ENCODE data around the gene RPS24. TPM values are rescaled to one million over a fixed set of nuclear protein-coding genes. Genes with fewer than 3 reads are reported as not detected.

The RPS24 gene
- total and polyA plus RNA-seq, 9 of the 15 experiments (the other 6 are each of a cell fraction or from before 2014, with no cell fraction given): 1,947 to 7,307 (median 5,944) TPM

DNA sequence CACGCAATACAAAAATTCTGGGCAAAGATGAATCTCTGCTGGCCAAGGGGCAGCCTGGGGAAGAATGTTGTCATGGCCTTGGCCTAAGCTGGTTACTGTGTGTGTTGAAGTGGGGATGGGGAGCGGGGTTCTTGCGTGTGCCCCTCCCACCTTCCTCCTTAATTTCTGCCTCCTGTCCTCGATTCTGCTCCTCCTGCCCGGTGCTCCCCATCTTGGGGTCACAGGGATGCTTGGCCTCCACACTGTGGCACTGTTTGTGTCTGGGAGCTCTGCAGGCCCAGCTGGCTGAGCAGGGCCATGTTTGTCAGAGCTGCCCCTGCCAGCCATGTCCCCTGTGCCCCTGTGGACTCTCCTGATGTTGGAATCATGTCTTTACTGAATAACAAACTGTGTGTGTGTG lies 37.1 kb downstream of the RPS24 start:
- H4K20me1 ChIP-seq (replicated peaks; ENCODE audit: control insufficient read depth, insufficient read depth, low read length): peaks cover 3% of the 10 kb centered on the region; the same call in 1 of the 2 replicates
- ChIA-PET CTCF (ENCODE audit: low intra/inter-chr PET ratio) (no interaction called here), POLR2A (interaction anchor here (0.7 to 0.9 kb wide), 3 partner anchors 11 to 347 kb away, joined by 3 to 4 read pairs (median 3); no protein-coding TSS in a partner anchor)
- 7% methylated on average over 5 of the region's 5 CpGs for WGBS (ENCODE audit: insufficient coverage, low coverage, missing lambda C conversion rate)
- DNase-seq (ENCODE audit: extremely low read depth in 1 of 4, low spot score in 3 of 4) (no peak), ATAC-seq (no peak), FAIRE-seq (no peak)
- no peaks in the 10 kb centered on the region for H3K9me3 ChIP-seq (replicated peaks; ENCODE audit: control insufficient read depth, insufficient read depth, low read depth, low read length)
- H3K4me3 ChIP-seq: no peak overlapping the region
- in situ Hi-C loops (cut with MboI) (no loop called here), intact Hi-C loops (cut with micrococcal nuclease) (no loop called here)
- H3K4me2 ChIP-seq (ENCODE audit: insufficient read depth, low read length): no peak overlapping the region
- H3K9ac ChIP-seq (ENCODE audit: insufficient read depth in 1 of 2, low read depth in 2 of 2, low read length in 2 of 2): no peak overlapping the region
- no peak overlapping the region for H3K27ac ChIP-seq (ENCODE audit: extremely low read depth, low read depth, low read length)
- BruUV-seq (replicated peaks): no TSS peak
- TF ChIP-seq ZNF263 (CRISPR knock-in tag; IDR thresholded peaks at IDR 0.05; ENCODE audit: borderline replicate concordance): peak; percentile 49
- TF ChIP-seq ZKSCAN8 (CRISPR knock-in tag; IDR thresholded peaks at IDR 0.05): no peak
- H3K4me1 ChIP-seq (replicated peaks in 1 of 2; ENCODE audit: control insufficient read depth in 2 of 2, insufficient read depth in 2 of 2, low read length in 2 of 2): peaks cover 0 to 3% of the 10 kb centered on the region in 2 experiments; a peak in 1 of 5 replicates
- H3K9me1 ChIP-seq (ENCODE audit: control insufficient read depth, insufficient read depth, low read length): no peaks in the 10 kb centered on the region
- H3K36me3 ChIP-seq (ENCODE audit: control insufficient read depth, insufficient read depth, low read length): no peaks in the 10 kb centered on the region
- no peaks in the 10 kb centered on the region for H3K79me2 ChIP-seq (ENCODE audit: control insufficient read depth, insufficient read depth, low read length)
- peaks cover 8 to 36% of the 10 kb centered on the region in 2 experiments; a peak in 4 of 5 replicates for H3K27me3 ChIP-seq (ENCODE audit: control insufficient read depth in 2 of 2, insufficient read depth in 2 of 2, low read length in 2 of 2)
- H2AFZ ChIP-seq (ENCODE audit: low read depth, low read length): no peak overlapping the region

DNA sequence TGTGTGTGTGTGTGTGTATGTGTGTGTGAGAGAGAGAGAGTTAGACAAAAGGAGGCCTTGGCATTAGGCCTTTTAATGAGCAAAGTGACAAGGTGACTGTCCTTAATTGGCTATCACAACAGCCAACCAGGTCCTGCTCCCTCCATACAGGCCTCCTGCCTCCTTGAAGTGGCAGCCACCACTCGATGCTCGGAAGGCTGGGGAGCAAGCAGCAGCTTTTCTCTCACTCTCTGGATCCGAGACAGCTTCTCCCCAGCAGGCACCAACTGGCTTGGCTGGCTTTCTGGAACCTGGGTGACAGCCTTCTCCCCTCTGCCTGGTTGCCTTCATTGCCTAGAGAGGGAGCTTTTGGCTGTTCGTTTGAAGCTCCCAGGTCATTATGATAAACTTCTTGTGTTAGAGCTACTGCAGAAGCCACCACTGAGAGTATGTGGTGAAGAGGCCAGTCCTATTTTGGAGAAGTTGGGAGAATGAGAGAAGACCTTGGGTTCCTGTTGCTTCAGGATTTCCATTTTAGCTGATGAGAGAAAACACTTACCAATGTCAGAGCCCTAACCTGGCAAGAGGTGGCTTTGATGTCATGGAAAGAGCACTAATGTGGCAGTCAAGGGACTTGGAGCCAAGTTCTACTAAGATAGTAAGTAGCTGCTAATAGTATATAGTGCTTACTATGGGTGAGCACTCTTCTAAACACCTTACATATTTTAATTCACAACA lies 37.6 kb downstream of the RPS24 start:
- DNase-seq (ENCODE audit: extremely low read depth in 1 of 4, low spot score in 3 of 4) (no peak), ATAC-seq (peak; percentile 30), FAIRE-seq (no peak)
- Histone ChIP-seq H3K79me2 (ENCODE audit: control insufficient read depth, insufficient read depth, low read length) (no peaks in the 10 kb centered on the region), H3K36me3 (ENCODE audit: control insufficient read depth, insufficient read depth, low read length) (no peaks in the 10 kb centered on the region), H3K4me1 (replicated peaks in 1 of 2; ENCODE audit: control insufficient read depth in 2 of 2, insufficient read depth in 2 of 2, low read length in 2 of 2) (peaks cover 0 to 3% of the 10 kb centered on the region in 2 experiments; a peak in 1 of 5 replicates), H3K4me3 (no peak overlapping the region), H3K27ac (ENCODE audit: extremely low read depth, low read depth, low read length) (no peak overlapping the region), H3K27me3 (ENCODE audit: control insufficient read depth in 2 of 2, insufficient read depth in 2 of 2, low read length in 2 of 2) (peaks cover 3 to 36% of the 10 kb centered on the region in 2 experiments; a peak in 4 of 5 replicates), H2AFZ (ENCODE audit: low read depth, low read length) (no peak overlapping the region), H4K20me1 (replicated peaks; ENCODE audit: control insufficient read depth, insufficient read depth, low read length) (peaks cover 3% of the 10 kb centered on the region; the same call in 1 of the 2 replicates), H3K9me3 (replicated peaks; ENCODE audit: control insufficient read depth, insufficient read depth, low read depth, low read length) (no peaks in the 10 kb centered on the region), H3K9me1 (ENCODE audit: control insufficient read depth, insufficient read depth, low read length) (no peaks in the 10 kb centered on the region), H3K4me2 (ENCODE audit: insufficient read depth, low read length) (no peak overlapping the region), H3K9ac (ENCODE audit: insufficient read depth in 1 of 2, low read depth in 2 of 2, low read length in 2 of 2) (no peak overlapping the region)
- 6% methylated on average over 4 of the region's 4 CpGs for WGBS (ENCODE audit: insufficient coverage, low coverage, missing lambda C conversion rate)
- BruUV-seq (replicated peaks): no TSS peak
- CTCF ChIA-PET (ENCODE audit: low intra/inter-chr PET ratio): no interaction called here
- intact Hi-C loops (cut with micrococcal nuclease): no loop called here
- POLR2A ChIA-PET: interaction anchor here (0.6 to 0.7 kb wide), 3 partner anchors 10 to 348 kb away, joined by 3 to 4 read pairs (median 3); no protein-coding TSS in a partner anchor
- TF ChIP-seq EP400 (IDR thresholded peaks at IDR 0.05) (no peak), ZFP91 (CRISPR knock-in tag; IDR thresholded peaks at IDR 0.05) (no peak), BRF2 (IDR thresholded peaks at IDR 0.05; ENCODE audit: borderline replicate concordance, insufficient read depth, insufficient read length) (no peak), NFIC (IDR thresholded peaks at IDR 0.05) (no peak), SRF (CRISPR knock-in tag; IDR thresholded peaks at IDR 0.05) (no peak), NELFE (IDR thresholded peaks at IDR 0.05; ENCODE audit: insufficient read depth, insufficient read length) (no peak), SETDB1 (IDR thresholded peaks at IDR 0.05; ENCODE audit: low read length) (no peak), ZNF124 (CRISPR knock-in tag; IDR thresholded peaks at IDR 0.05) (no peak), ZNF644 (tag; IDR thresholded peaks at IDR 0.05; ENCODE audit: low read depth) (no peak)
- in situ Hi-C loops (cut with MboI): no loop called here

Data from K562 (cell line).